ENCODE measurements around the gene RARB.

DNA sequence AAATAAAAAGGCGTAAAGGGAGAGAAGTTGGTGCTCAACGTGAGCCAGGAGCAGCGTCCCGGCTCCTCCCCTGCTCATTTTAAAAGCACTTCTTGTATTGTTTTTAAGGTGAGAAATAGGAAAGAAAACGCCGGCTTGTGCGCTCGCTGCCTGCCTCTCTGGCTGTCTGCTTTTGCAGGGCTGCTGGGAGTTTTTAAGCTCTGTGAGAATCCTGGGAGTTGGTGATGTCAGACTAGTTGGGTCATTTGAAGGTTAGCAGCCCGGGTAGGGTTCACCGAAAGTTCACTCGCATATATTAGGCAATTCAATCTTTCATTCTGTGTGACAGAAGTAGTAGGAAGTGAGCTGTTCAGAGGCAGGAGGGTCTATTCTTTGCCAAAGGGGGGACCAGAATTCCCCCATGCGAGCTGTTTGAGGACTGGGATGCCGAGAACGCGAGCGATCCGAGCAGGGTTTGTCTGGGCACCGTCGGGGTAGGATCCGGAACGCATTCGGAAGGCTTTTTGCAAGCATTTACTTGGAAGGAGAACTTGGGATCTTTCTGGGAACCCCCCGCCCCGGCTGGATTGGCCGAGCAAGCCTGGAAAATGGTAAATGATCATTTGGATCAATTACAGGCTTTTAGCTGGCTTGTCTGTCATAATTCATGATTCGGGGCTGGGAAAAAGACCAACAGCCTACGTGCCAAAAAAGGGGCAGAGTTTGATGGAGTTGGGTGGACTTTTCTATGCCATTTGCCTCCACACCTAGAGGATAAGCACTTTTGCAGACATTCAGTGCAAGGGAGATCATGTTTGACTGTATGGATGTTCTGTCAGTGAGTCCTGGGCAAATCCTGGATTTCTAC, at the start of gene RARB:
- TF ChIP-seq, protein P1, sequence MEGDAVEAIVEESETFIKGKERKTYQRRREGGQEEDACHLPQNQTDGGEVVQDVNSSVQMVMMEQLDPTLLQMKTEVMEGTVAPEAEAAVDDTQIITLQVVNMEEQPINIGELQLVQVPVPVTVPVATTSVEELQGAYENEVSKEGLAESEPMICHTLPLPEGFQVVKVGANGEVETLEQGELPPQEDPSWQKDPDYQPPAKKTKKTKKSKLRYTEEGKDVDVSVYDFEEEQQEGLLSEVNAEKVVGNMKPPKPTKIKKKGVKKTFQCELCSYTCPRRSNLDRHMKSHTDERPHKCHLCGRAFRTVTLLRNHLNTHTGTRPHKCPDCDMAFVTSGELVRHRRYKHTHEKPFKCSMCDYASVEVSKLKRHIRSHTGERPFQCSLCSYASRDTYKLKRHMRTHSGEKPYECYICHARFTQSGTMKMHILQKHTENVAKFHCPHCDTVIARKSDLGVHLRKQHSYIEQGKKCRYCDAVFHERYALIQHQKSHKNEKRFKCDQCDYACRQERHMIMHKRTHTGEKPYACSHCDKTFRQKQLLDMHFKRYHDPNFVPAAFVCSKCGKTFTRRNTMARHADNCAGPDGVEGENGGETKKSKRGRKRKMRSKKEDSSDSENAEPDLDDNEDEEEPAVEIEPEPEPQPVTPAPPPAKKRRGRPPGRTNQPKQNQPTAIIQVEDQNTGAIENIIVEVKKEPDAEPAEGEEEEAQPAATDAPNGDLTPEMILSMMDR (IDR thresholded peaks at IDR 0.05): no peak
- no peak for TF ChIP-seq EZH2phosphoT487 (IDR thresholded peaks at IDR 0.05)
